Measurements from ENCODE around the gene SLC6A9.

Gene SLC6A9

GRCh38 chr1:44029260-44029910, 1.9 kb downstream of the SLC6A9 start:
- no peak for DNase-seq (ENCODE audit: low spot score)

DNA sequence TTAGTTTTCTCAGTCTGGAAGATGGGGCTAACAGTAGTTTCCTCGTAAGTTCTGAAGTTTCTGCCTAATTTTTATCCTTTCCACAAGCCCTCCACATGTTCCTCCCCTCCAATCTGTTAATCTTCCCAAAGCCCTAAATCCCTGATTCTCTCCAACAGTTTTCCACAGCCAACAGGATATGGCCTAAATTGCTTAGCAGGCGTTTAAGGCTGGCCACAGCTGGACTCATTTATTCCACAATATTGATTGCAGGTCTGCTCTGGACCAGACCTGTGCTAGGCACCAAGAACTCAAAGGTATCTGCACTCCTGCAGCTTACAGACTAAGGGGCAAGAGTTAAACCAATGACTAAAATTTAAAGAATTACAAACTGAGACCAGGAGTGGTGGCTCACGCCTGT, 3.9 kb downstream of the SLC6A9 start:
- no peak for DNase-seq (ENCODE audit: low spot score)

- no peak for DNase-seq (ENCODE audit: low spot score)
Measured at GRCh38 chr1:44025816-44026215, 5.4 kb downstream of the SLC6A9 start.

DNA sequence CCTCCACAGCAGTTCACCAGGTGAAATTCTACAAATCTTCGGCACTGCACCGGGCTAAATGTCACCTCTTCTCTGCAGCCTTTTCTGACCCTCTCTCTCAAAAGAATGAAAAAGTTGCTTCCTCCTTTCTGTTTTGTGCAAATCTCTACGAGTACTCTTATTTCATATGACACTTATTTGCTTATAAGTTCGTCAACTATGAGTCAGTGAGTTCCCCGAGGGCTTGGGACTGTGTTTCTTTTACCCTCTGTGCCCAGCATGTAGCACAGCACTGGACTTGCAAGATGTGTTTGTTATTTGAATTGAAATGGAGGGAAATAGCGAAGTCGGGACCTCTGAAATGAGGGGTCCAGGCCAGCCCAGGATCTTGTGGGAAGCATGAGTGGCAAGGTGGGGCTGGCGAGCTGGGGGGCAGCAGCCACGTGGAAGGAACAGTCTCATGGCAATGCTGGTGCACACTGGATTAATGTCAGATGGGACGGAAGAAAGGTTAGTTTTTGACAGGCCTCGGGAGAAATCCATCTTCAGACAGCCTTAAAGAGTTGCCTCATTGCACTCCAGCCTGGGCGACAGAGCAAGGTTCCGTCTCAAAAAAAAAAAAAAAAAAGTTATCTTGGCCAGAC, 6.2 kb downstream of the SLC6A9 start:
- no peak for DNase-seq (ENCODE audit: low spot score)

DNA sequence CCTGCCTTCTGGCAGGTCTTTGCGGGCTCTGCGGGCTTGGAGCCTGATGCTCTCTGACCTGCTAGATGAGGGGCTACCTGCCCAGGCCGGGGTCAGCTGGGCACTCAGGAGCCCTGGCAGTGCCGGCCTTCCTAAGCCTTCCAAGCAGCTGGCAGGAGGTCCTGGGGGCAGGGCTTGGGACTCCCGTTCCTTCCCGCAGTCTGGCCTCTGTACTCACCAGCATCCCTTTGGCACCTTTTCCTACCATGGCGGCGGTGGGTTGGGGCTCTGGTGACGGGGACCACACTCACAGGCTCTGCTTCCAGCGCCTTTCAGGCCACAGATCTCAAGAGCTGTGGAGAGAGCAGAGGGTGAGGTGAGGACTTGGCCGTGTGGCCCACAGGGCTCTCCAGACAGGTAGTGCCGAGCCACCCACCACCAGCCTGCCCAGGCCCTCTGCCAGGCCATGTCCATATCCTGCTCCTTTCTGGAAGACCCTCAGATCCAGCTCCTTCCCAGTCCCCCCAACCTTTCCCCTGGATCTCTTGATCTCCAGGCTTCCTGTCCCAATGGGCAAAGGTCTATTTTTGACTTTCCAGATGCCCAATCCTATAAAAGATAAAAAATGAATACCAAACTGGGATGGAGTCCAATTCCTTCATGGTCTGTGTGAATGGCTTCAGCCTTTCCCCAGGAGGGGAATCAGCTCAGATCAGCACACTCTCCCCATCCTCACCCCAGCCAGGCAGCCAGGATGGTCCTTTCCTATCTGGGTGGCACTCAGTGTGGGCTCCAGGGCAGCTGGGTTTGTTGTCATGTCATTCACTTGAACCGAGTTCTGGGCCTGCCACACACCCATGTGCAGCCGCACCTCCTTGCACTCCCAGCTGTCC, 7.0 kb downstream of the SLC6A9 start:
- DNase-seq (ENCODE audit: low spot score) = no peak

DNA sequence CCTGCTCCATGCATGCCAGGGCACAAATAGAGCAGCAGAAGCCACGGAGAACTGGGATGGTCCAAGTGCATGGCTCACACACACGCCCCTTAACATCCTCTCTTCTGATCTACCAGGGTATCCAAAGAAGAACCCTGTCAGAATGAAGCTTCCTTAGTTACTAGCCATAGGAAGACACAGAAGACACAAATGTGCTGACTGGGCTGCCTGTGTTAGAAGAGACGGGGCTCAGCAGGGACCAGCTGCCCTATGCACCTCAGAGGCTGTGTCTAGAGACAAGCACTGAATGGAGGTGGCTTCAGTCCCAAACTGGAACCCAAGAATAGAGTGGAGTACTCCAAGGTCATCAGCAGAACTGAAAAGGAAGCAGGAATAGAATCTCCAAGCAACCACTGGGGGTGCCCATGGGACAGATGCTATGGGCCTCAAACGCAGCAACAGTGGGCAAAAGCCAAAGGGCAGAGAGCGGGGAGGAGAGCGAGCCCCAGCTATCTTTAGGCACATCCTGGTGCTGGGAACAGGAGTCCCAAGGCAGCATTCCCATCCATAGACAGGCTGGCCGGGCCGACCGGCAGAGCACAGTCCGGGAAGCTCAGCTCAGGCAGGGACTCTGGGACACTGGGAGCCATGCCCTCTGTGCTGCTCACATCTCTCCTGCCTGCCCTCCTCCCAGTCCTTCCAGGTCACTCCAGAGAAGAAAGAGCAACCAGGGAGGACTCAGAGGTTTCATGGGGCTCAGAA, 9.5 kb downstream of the SLC6A9 start:
- no peak for DNase-seq (ENCODE audit: low spot score)

DNA sequence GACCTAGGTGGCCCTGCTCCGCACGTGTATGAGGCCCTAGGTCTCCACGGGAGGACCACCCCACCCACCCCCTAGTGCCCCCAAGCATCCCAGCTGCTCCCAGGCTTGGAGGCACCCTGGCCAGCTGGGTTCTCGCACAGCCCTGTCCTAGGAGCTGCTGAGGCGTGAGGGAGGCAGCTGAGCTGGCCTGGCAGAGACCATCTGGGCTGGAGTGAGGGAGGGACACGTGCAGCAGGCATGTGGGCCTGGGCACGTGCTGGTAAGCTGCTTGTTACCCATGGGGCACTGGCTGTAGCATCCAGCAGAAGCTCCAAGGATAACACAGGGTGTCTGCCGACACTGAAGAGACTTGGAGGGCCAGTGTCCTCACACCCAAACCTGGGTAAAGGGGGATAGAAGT, 10.1 kb downstream of the SLC6A9 start:
- DNase-seq (ENCODE audit: low spot score) = no peak

- DNase-seq (ENCODE audit: low spot score) = no peak
Measured at GRCh38 chr1:44020464-44020863, 10.8 kb downstream of the SLC6A9 start.

GRCh38 chr1:44019466-44019948, 11.8 kb downstream of the SLC6A9 start:
- peak; percentile 77 for DNase-seq (ENCODE audit: low spot score)

DNA sequence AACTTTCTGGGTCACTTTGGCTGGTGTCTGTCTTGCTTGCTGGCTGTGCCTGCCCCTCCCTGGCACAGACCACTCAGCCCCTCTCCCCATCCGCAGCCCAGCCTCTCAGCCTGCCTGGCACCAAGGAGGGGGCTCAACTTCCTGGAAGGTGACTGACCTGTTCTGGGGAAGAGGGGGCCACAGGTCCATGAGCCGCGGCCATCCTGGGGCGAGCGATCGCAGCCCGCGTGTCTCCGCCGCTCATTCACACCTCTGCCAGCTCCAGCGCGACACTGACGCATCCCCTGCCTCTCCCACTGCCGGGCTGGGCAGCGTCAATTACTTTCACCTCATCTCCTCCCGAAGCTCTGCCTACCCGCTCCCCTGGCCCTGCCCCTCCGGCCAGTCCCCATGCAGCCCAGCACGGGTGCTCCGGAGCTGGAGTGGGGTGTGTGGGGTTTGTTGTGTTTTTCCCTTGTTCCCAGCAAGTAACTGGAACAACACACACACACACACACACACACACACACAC, 14.3 kb downstream of the SLC6A9 start:
- no peak for DNase-seq (ENCODE audit: low spot score)

DNA sequence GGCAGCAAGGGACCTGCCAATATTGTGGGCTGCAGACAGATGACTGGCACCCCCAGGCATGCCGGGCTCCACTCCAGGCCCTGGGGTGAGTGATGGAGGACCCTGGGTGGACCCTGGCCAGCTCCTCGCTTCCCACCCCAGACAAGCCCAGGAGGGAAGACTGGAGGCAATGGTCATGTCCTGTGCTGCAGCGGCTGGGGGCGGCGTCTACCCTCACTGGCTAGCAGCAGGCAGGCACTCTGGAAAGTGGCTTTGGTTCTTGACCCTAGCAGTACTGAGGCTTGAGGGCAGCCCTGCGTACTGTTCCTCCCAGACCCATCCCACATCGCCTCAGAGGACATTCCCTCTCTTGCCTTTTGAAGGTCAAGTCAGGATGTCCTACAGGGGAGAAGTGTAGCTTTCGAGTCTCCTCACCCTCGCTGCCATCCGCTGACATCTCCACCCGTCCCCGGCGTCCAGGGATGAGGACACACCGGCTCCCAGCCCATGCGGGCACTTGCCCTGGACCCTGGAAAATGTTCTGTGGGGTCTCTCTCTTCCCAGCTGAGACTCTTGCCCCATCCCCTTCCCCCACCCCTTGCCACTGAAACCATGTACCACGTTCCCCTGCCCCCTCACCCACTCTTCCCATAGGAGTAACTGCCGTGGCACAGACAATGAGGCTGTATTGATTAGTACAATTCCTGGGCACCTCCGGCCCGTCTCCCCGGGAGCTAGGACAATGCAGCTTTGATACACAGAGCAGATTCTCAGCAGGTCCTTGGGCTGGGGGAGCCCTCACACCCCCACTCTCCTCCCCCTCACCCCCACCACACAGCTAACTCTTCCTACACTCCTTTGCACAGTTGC, 15.0 kb downstream of the SLC6A9 start:
- no peak for DNase-seq (ENCODE audit: low spot score)

GRCh38 chr1:44015206-44015605, 16.1 kb downstream of the SLC6A9 start:
- DNase-seq (ENCODE audit: low spot score) = no peak

- no peak for DNase-seq (ENCODE audit: low spot score)
Measured at GRCh38 chr1:44014365-44015104, 16.7 kb downstream of the SLC6A9 start.

- DNase-seq (ENCODE audit: low spot score) = no peak
Measured at GRCh38 chr1:44013949-44014348, 17.3 kb downstream of the SLC6A9 start.

DNA sequence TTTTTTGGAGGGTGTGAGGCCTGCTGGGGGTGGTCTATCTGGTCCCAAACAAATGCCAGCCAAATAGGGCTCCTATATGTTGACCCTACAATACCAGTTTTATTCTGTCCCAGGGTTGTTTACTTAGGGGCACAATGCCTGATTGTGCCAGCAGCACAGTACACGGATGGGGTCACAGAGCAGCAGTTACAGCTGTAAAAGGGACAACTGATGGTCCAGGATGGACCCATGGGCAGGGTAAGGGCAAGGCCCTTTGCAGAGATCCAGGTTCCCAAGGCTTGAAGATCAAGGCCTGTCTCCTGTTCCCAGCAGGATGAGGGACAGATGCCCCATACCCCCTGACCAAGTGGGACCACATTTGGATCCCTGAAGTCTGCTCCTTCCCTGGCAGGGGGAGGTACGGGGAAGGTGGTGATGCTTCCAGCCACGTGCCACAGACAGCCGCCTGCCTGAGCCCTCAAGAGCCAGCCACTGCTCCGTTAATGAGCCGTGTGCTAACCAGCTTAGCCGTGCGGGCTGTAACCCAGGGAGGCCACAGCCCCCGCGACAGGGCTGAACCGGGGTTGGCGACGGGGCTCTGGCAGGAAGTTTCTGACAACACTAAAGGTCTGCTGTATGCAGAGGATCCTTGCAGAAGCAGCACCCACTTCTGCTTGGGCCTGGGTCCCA, 18.2 kb downstream of the SLC6A9 start:
- no peak for DNase-seq (ENCODE audit: low spot score)

DNA sequence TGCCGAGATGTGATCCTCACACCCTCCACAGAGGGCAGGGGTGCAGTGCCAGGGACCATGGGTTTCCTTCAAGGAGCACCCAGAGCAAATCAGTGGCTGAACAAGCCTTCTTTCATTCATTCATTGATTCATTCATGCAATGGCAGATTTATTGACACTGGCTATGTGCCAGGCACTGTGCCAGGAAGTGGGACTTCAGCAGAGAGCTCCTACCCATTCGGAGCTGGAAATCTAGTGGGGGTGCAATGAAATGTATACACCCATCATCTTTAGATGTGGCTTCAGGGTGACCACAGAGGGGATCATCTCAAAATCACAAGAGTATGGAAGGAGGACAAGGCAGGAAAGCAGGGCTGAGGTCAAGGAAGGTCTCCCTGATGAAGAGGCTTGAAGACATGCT, 18.9 kb downstream of the SLC6A9 start:
- DNase-seq (ENCODE audit: low spot score) = no peak

DNA sequence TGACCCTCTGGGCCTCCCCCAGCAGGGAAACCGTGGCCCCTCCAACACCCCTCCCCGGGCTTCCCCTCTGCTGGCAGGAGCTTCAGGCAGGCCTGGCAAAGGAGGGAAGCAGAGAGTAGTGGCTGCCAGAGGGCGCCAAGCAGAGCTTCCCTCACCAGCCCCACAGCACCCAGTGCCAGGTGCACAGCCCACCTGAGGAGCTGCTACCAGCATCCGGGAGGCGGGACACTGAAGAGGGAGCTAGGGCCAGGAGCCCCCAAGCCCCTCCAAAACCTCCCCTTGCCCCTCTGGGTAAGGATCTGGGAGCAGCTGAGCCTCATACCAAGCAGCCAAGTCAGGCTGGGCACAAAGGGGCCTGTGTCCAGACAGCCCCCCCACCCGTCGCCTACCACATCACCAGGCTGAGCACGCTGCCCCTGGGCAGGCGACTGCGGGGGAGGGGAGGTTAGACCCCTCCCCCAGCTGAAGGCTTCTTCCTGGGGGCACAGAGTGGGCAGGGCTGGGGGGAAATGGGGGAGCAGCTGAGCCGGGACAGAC, 20.3 kb downstream of the SLC6A9 start:
- DNase-seq (ENCODE audit: low spot score) = peak; percentile 92

DNA sequence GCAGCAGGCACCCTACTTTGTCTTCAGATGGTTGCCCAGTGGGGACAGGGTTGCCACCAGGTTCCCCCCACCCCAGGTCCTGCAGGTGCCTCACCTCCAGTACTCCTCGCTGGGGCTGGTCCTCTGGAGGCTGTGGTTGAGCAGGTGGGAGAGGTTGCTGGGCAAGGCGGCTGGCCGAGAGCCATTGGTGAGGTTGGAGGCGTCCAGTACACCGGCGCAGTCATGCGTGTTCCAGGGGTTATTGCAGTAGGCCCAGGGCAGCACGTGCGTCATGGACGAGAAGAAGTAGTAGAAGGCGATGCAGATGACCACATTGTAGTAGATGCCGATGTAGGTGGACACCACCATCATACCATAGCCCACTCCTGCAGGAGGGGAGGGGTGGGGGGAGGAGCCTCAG, 23.0 kb downstream of the SLC6A9 start:
- DNase-seq (ENCODE audit: low spot score) = no peak

- DNase-seq (ENCODE audit: low spot score) = no peak
Measured at GRCh38 chr1:44002606-44003157, 28.6 kb downstream of the SLC6A9 start.
